Brain pericyte (primary cell): ENCODE results near the gene QSOX1.

Experiments
- DNase-seq: peaks from one replicate; pipeline ENCODE4 v3.0.0-alpha.2; 2012; ENCODE audit warnings: low read depth, low spot score

The QSOX1 gene

GRCh38 chr1:180250883-180251509 lies 96.3 kb downstream of the QSOX1 start:
- no peak for DNase-seq

DNA sequence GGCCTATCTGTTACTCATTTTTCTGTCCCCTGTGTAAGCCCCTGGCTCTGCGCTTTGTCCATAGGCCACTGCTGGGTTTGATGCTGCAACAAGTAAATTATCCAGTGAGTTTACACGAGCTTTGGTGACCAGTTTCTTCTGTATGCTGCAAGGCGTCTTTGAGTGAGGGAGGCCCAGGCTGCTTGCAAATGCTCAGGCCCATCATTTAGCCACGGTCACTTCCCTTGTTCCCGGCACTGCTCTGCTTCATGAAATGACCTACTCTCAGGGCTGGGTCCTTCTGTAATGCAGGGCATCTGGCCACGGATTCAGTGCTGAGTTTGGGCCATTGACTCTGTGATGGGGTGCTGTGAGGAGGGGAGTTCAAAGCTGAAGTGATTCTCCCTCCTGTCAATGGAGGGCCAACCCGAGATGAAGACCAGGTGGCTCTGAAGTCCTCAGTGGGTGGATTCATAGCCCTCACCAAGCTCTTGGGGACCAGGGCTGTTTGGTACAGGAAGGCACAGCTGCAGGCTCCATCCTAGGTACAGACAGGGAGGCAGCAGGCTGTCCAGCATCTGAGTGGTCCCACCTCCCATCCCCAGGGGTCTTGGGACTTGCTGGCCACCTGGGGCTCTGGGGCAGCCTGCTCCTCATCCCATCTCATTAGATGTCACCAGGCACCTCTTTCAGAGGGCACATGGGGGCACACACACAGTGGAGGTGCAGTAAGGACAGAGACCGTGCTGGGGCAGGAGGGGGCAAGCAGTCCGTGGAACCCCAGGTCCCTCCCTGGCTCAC lies 97.0 kb downstream of the QSOX1 start:
- no peak for DNase-seq

GRCh38 chr1:180252638-180253536 lies 98.2 kb downstream of the QSOX1 start:
- no peak for DNase-seq
